IPS DF 4.7 (cell line): ENCODE data around the gene HM13.
"Not testable (repeated sequence)": the region's sequence is repeated elsewhere in the genome, so short reads cannot be mapped to it uniquely, and the experiment has no call there.

Experiments
- DNase-seq: peaks from one replicate; pipeline ENCODE4 v3.0.0-alpha.2; 2013; ENCODE audit warnings: low spot score; ENCODE audit errors: extremely low read depth

Gene HM13

DNA sequence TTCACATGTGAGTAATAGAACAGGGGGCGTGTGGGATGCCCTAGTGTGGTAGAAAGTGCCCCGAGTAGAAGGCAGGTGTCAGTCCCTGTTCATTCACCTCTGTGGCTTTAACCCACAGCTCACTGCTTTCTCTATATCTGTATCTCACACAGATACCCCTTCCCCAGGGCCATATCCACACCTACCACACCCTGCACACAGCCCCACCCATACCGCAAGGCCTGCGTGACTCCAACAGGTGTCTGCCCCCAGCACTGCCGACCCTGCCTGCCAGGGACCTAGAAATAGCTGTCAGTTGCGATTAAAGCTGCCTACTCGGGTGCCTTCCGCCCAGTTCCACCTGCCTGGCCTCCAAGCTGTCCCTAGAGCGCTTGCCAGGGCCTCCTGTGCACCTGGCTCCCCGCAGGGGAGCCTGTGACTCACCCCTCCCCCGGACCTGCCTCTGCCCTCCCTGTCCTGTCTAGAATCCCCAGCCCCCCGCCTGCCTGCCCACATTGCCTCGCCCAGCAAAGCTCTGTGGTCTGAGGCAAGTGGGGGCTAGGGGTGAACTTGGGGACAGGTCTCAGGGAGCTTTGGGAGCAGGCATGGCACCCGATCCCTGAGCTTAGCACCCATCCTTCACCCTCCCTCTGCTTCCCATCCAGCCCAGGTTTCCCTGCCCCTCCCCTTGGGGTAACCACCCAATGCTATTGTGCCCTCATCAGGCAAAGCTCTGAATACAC is 52.6 kb downstream of the HM13 start:
- no peak for DNase-seq

DNA sequence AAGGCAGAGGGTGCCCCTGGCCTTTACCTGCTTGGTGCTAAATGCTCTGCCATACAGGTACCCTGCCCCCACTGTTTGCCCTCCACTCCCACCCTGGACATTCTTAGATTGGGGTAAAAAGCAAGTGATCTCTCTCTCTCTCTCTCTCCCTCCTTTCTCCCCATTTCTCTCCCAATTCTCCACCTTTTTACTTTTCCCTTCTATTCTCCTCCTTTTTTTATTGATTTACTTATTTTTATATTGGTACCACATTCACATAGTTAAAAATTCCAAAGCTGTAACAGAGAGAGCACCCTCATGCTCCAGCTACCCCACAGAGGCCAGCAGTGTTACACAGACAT is 53.1 kb downstream of the HM13 start:
- DNase-seq = no peak

DNA sequence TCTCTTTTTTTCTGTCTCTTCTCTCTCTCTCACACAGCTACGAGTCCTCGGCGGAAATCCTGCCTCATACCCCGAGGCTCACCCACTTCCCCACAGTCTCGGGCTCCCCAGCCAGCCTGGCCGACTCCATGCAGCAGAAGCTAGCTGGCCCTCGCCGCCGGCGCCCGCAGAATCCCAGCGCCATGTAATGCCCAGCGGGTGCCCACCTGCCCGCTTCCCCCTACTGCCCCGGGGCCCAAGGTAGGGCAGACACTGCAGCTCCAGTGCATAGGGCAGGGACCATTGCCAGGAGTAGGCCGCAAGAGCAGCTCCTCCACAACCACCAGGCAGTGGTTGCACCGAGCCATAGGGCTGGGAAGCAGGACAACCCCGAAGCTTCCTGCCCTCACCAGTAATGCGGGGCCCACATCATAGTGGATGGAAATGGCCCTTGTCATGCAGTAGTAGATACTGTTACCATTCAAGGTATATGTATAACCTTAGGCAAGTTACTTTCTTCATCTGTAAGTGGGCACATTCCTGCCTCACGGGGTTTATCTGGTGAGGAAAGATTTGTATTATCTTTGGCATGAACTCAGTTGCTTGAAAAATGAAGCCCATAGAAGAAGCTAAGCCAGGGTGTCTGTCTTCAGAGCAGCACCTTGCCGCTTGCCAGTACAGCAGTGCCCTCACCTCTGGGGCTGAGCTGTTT is 53.9 kb downstream of the HM13 start:
- no peak for DNase-seq

DNA sequence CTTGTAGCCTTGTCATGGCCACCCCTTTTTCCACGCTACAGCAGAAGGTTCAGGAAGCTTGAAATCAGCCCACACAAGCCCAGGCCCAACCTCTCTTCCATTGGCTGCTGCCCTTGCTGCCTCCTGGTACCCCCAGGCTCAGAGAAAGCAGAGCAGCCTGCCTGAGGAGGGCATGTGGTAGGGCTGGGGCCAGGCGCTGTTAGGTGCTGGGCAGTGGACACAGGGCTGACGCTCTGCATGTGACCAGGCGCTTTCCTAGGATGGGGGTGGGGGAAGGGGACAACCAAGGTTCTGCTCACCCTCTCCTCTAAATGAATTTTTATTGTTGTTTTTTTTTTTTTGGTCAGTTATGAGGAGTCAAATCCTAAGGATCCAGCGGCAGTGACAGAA is 54.5 kb downstream of the HM13 start:
- DNase-seq = no peak

DNA sequence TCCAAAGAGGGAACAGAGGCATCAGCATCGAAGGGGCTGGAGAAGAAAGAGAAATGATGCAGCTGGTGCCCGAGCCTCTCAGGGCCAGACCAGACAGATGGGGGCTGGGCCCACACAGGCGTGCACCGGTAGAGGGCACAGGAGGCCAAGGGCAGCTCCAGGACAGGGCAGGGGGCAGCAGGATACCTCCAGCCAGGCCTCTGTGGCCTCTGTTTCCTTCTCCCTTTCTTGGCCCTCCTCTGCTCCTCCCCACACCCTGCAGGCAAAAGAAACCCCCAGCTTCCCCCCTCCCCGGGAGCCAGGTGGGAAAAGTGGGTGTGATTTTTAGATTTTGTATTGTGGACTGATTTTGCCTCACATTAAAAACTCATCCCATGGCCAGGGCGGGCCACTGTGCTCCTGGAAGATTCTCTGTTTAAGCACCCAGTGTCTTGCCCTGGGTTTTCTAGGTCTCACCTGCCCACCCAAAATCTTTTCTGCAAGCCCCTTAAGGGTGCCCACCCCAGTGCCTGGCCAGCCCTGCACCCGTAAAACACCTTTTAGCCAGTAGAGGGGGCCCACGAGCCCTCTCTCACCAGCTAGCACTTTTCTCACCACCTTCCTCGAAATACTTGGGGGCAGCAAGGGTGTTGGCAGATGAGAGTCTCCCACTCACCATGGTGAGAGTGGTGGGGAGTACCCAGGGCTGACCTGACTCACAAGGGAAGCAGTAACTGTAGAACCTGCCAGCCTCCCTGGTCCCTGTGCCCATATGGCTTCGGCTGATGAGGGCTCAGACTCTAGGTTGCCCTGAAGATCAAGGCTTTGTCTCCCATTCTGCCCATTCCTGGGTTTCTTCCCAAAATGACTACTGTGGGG is 55.1 kb downstream of the HM13 start:
- DNase-seq = no peak

DNA sequence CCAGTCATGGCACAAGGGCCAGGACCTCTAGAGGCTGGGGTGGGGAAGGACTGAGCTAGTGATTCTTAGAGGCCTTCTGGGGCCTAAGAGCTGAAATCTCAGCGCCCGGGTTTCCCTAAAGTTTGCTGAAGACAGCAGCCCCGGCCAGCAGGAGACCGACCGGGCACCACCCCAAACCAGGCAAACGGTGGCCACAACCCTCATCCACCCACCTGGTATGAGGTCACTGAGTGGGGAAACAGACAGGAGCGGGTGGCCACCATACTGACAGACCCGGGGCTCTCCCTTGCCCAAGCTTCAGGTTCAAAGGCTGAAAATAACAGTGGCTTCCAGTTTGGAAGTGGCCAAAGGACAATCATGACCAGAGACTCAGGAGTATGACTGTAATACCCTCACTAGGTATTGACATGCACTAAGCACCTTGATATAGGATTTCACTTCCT is 55.8 kb downstream of the HM13 start:
- no peak for DNase-seq

DNA sequence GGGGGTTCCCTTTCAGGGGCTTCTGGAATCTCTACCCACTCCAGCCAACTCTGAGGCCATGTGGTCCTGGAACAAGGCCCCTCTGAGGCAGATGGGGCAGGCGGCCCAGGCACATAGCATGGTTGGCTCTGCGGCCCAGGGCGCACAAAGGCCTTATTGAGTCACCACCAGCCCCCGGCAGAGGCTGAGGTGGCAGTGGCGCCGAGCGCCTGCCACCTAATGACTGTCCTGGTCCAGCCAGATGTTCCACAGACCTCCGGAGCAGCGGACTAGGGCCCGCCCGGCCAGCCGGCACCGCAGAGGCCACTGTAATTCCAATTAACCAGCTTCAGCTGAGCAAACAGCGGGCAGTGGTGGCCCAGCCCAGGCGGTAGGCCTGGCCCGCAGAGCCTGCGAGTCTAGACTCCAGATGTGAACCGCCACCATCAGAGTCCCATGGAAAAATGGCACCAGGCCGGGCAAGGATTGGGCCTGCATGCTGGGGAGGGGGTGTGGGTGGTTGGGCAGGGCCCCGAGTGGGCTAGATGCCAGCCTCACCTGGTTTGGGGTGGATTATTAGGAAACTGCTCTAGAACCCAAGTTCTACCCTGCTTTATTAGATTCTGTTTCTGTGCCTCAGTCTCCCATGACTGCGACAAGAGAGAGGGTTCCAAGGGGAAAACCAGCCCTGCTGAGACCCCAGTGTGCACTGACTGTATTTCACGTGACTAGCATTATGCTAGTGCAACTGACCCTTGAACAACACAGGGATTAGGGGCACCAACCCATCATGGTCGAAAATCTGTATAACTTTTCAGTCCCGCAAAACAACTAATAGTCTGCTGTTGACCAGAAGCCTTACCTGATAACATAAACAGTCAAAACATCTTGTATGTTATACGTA is 56.7 kb downstream of the HM13 start:
- DNase-seq = no peak

DNA sequence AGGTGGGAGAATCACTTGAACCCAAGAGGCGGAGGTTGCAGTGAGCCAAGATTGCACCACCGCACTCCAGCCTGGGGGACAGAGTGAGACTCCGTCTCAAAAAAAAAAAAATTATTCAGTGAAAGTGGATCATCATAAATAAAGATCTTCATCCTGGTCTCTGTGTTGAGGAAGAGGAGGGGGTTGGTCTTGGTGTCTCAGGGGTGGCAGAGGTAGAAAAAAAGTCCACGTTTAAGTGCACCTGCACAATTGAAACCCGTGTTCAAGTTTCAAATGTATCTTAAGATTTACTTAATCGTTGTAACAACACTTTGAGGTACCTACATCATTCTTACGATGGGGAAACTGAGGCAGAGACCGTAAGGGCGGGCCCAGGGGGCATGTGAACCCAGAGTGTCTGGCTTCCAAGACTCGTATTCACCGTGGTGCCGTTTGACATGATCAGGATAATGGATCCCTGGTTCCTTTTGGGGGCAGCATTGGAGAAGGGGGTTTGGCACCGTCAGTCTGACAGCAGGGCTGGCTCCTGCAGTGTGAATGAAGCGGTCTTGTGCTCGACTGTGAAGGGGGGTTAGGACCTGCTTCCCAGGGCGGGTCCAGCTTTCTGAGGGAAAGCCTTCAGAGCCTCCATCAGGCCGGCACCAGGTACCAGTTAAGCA is 57.9 kb downstream of the HM13 start:
- no peak for DNase-seq

DNA sequence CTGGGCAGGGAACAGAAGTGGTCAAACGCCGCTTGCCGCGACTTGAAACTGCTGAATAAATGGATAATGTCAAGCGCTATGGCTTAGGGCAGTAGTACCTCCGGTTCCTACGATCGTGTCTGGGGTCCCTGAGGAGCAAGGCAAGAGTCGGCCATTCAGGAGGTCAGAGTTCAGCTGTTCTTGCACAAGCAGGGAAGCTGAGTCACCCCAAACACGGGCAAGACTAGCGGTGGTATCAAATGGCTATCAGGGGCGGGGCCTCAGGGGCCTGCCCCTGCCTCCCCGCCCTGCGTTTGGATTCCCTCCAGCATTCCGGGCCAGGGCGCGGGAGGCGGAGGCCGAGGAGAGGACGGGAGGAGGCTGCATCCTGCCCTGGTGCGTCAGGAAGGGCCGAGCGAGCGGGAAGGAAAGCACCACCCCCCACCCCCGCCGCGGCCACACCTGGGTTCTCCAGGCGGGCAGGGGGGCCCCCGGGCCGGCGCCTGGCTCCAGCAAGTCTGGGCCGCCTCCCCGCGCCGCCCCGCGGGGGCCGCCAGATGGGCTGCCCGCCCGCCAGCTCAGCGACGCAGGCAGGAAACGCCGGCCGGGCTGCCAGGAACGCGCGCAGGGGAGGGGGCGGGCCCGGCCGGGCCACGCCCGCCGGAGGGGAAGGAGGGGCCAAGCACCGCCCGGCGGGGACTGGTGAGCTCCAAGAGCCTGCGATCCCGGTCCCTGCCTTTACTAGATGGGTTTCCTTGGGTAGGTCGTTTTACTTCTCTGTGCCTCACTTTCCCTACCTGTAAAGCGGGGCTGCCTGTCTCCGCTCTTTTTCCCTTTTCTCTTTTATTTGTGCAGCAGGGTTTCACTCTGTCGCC is 58.7 kb downstream of the HM13 start:
- peak; percentile 91 for DNase-seq

DNA sequence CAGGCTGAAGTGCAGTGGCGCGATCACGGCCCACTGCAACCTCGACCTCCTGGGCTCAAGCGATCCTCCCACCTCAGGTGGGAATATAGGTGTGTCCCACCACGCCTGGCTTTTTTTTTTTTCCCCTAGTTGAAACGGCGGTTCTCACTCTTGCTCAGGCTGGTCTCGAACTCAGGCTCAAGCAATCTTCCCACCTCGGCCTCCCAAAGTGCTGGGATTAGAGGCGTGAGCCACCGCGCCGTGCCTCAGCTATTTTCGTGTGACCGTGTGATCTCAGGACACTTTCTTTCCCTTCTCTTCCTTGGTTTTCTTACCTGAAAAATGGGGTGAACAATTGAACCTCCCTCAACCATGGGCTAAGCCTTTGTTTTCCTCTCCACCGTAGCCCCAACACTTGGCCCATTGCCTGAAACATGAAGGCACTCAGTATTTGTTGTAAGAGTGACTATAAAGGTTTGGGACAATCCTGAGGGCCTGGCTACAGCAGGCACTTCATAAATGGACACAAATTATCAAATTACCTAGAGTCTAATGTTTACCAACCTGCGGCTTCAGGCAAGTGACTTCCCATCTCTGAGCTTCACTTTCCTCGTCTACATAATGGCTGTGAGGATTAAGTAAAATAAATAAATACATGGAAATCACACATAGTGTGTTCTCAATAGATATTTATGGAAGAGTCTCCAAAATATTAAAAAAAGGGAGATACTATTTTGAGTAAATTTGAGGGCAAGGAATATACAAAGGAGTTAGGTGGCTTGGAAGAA is 59.5 kb downstream of the HM13 start:
- no peak for DNase-seq

DNA sequence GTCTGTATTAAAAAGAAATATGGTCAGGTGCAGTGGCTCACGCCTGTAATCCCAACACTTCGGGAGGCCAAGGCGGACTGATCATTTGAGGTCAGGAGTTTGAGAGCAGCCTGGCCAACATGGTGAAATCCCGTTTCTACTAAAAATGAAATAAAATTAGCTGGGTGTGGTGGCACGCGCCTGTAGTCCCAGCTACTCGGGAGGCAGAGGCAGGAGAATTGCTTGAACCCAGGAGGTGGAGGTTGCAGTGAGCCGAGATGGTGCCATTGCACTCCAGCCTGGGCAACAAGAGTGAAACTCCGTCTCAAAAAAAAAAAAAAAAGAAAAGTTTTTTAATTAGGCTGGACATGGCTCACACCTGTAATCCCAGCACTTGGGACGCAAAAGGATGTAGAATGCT is 60.7 kb downstream of the HM13 start:
- DNase-seq = not testable (repeated sequence)

DNA sequence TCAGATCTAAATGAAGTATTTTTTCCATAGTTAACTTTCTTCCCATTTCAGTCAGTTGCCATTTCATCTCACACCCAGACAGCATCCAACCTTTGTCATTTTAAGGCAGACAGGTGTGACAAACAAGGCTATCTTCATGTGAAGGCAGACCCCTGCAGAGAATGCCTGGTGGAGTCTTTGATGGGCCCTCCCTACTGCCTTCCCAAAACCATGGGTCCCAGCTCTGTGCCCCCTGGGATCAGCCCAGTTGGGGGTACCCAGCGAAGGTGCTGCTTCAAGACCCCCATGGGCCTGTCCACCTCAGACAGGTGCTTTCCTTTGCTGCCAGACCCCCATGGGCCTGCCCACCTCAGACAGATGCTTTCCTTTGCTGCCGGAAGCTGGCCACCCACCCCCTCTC is 62.5 kb downstream of the HM13 start:
- DNase-seq = no peak

DNA sequence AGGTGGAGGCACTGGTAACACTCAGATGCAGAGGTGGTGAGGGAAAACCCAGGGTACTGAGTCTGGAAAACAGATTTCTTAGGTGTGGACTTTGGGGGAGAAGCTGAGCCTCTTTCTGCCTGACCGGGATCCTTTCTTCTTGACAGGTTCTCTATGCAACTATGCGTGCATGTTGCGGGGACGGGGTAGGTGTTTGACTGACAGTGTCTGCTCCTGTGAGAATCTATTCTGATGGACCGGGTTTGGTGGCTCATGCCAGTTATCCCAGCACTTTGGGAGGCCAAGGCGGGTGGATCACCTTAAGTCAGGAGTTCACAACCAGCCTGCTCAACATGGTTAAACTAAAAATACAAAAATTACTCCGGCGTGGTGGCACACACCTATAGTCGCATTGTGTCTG is 63.0 kb downstream of the HM13 start:
- no peak for DNase-seq

DNA sequence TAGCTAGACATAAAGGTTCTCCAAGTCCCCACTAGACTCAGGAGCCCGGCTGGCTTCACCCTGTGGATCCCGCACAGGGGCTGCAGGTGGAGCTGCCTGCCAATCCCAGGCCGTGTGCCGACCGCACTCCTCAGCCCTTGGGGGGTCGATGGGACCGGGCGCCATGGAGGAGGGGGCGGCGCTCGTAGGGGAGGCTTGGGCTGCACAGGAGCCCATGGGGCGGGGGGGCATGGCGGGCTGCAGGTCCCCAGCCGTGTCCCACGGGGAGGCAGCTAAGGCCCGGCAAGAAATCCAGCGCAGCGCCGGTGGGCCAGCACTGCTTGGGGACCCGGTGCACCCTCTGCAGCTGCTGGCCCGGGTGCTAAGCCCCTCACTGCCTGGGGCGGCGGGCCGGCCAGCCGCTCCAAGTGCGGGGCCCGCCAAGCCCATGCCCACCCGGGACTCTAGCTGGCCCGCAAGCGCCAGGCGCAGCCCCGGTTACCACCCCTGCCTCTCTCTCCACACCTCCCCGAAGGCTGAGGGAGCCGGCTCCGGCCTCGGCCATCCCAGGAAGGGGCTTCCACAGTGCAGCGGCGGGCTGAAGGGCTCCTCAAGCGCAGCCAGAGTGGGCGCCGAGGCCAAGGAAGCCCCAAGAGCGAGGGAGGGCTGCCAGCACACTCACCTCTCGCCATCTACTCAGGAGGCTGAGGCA is 64.4 kb downstream of the HM13 start:
- no peak for DNase-seq

DNA sequence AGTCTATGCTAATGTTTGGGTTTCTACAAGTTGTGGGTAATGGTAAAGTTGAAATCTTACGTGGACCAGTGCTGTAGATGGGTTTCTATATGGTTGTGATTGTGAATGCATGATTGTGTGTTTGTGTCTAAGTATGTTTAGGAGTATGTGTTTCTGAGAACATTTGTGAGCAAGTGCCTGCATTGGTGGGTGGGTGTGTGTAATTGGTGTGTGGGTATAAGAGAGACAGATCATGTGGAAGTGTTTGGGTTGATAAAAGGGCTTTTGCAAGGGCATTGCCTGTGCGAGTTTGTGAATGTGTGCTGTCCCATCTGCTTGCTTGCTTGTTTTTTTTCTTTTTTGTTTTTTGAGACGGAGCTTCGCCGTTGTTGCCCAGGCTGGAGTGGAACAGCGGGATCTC is 65.0 kb downstream of the HM13 start:
- DNase-seq = no peak

DNA sequence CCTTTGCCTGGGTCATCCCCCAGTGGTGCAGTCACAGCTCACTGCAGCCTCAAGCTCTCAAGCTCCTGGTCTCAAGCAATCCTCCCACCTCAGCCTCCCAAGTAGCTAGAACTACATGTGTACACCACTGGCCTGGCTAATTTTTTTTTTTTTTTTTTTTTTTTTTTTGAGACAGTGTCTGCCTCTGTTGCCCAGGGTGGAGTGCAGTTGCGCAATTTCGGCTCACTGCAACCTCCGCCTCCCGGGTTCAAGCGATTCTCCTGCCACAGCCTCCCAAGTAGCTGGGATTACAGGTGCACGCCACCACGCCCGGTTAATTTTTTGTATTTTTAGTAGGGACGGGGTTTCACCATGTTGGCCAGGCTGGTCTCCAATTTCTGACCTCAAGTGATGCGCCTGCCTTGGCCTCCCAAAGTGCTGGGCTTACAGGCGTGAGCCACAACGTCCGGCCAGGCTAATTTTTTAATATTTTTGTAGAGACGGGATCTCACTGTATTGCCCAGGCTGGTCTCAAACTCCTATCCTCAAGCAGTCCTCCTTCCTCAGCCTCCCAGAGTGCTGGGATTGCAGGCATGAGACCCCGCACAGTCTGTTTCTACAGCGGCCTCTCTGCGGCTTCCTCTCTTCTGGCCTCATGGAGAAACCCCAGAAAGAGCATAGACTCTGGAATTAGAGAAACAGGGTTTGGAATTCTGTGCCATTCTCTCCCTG is 65.9 kb downstream of the HM13 start:
- DNase-seq = not testable (repeated sequence)

DNA sequence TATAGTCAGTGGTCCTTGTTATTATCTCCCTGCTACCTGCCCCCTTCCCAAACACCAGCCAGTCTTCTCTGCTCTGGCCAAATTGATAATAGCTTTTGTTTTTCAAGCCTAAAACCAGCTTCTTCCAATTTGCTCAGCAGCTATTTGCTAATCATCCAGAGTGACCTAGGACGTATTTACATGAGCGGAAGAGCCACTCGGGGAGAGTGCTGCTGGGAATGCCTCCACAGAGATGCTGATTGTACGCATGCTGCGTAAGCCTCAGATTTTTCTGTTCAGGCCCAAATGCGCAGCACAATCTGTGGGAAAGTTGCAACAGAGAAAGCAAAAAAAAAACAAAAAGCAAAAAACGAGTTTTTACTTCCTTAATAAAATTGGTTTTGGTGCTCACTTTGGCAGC is 66.5 kb downstream of the HM13 start:
- no peak for DNase-seq

DNA sequence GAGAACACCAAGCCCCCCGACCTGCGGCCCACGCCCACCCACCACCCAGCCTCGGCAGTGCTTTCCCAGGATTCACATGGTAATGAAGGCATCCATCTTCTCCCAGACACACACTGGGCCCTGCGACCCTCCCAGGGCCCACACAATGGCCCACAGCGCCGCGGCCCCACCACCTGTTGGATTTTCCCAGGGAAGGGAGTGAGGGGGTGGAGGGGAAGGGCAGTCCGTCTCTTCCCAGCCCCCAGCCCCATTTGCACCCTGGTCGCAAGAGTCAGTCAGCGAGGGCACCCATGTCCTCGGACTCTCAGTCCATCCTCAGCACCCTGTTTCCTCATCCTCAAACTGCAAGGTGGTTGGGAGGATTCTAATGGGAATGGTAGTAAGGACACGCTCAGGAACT is 67.1 kb downstream of the HM13 start:
- no peak for DNase-seq
